K562 (cell line): ENCODE measurements around the gene IL23R. TPM values are rescaled to one million over a fixed set of nuclear protein-coding genes. Genes with fewer than 3 reads are reported as not detected.

Experiments used
- ATAC-seq: fragments of 200-7000 bp; cut with Tn5 transposase; 3 replicates; pipeline ENCODE4 v1.9.1; 2020; ENCODE audit warnings: moderate library complexity
- BruUV-seq: library from RNA; stranded (reverse); fragments of 400-500 nt; replicated peaks from 2 replicates; lab custom pipeline; 2021; lab: Mats Ljungman, UMichigan
- CTCF ChIA-PET: fragments of 300-600 bp; formaldehyde crosslinking; extraction: SDS; loops from one replicate; lab custom pipeline; 2021; ENCODE audit warnings: low intra/inter-chr PET ratio; lab: Yijun Ruan, JAX
- POLR2A ChIA-PET: fragments of 300-600, 350-650 bp; sonication (Branson Sonifier 250); formaldehyde crosslinking; extraction: SDS; loops from one replicate; lab custom pipeline; 2021; ENCODE audit warnings: antibody characterized with exemption, inconsistent platforms; lab: Yijun Ruan, JAX
- DNase-seq, 4 experiments: peaks; one replicate each; pipeline versions ENCODE4 v3.0.0 to v3.0.0-alpha.2; 2011 to 2018; ENCODE audit warnings: low spot score in 3 of 4, mixed read lengths in 3 of 4; ENCODE audit errors: extremely low read depth in 1 of 4
- FAIRE-seq: peaks from 2 replicates; lab custom pipeline; 2011; peaks lifted over from hg19 to GRCh38; lab: Jason Lieb, UNC
- H2AFZ ChIP-seq: 2 replicates; pipeline ENCODE4 v1.6.0; 2011; ENCODE audit warnings: low read depth, low read length, control low read depth, inconsistent platforms
- H3K27ac ChIP-seq: fragments of 200-600 bp; 3 replicates; pipeline ENCODE4 v1.8.0; 2011; ENCODE audit warnings: low read depth, mild to moderate bottlenecking, control low read depth, inconsistent platforms, low read length, moderate library complexity, mixed read lengths; ENCODE audit errors: extremely low read depth
- H3K27me3 ChIP-seq, 2 experiments: fragments of 300-600 bp in 1 of 2; 2 replicates in 1 of 2; 3 replicates in 1 of 2; pipeline versions ENCODE4 v1.6.0 to v1.8.0; 2011; ENCODE audit warnings: inconsistent platforms in 2 of 2, low read length in 2 of 2, mild to moderate bottlenecking in 1 of 2, mixed read lengths in 1 of 2, moderate library complexity in 1 of 2; ENCODE audit not compliant: control insufficient read depth in 2 of 2, insufficient read depth in 2 of 2
- H3K36me3 ChIP-seq: fragments of 300-600 bp; 3 replicates; pipeline ENCODE4 v1.8.0; 2011; ENCODE audit warnings: mild to moderate bottlenecking, low read length, inconsistent platforms; ENCODE audit not compliant: control insufficient read depth, insufficient read depth
- H3K4me1 ChIP-seq, 2 experiments: fragments of 200-600 bp in 1 of 2; replicated peaks in 1 of 2; 2 replicates in 1 of 2; 3 replicates in 1 of 2; pipeline versions ENCODE4 v1.5.1 to v1.8.0; 2011; ENCODE audit warnings: inconsistent platforms in 2 of 2, low read length in 2 of 2, mild to moderate bottlenecking in 1 of 2, mixed read lengths in 1 of 2, moderate library complexity in 1 of 2; ENCODE audit not compliant: control insufficient read depth in 2 of 2, insufficient read depth in 2 of 2
- H3K4me2 ChIP-seq: 2 replicates; pipeline ENCODE4 v1.6.1; 2011; ENCODE audit warnings: low read length, control low read depth, inconsistent platforms, mixed read lengths; ENCODE audit not compliant: insufficient read depth
- H3K4me3 ChIP-seq: fragments of 200-600 bp; sonication (generic), shearing (Covaris generic); 2 replicates; pipeline ENCODE4 v1.5.1; 2016; ENCODE audit warnings: control low read depth, inconsistent platforms
- H3K79me2 ChIP-seq: fragments of 200-600 bp; 3 replicates; pipeline ENCODE4 v1.8.0; 2011; ENCODE audit warnings: low read length, inconsistent platforms; ENCODE audit not compliant: control insufficient read depth, insufficient read depth
- H3K9ac ChIP-seq, 2 experiments: 2 replicates each; pipeline versions ENCODE4 v1.6.0 to v1.6.1; 2011; ENCODE audit warnings: low read depth in 2 of 2, low read length in 2 of 2, control low read depth in 1 of 2, inconsistent platforms in 1 of 2, mild to moderate bottlenecking in 1 of 2, mixed read lengths in 1 of 2; ENCODE audit not compliant: insufficient read depth in 1 of 2
- H3K9me1 ChIP-seq: one replicate; pipeline ENCODE4 v1.6.0; 2011; ENCODE audit warnings: inconsistent platforms, mild to moderate bottlenecking, low read length, moderate library complexity; ENCODE audit not compliant: control insufficient read depth, insufficient read depth
- H3K9me3 ChIP-seq: replicated peaks from 2 replicates; pipeline ENCODE4 v1.5.1; 2011; ENCODE audit warnings: low read depth, low read length, inconsistent platforms; ENCODE audit not compliant: control insufficient read depth, insufficient read depth
- H4K20me1 ChIP-seq: replicated peaks from 2 replicates; pipeline ENCODE4 v1.6.1; 2011; ENCODE audit warnings: low read length, inconsistent platforms, mixed read lengths; ENCODE audit not compliant: control insufficient read depth, insufficient read depth
- BRD4 ChIP-seq: fragments of 200-600 bp; sonication (generic); IDR thresholded peaks from 2 replicates; pipeline ENCODE4 v1.6.1; 2017; ENCODE audit warnings: inconsistent platforms
- CLOCK ChIP-seq: fragments of 250-450 bp; sonication (Bioruptor Pico); IDR thresholded peaks from 2 replicates; pipeline ENCODE4 v1.4.0; 2020; ENCODE audit warnings: mild to moderate bottlenecking, moderate library complexity, borderline replicate concordance
- CTCF ChIP-seq, 3 experiments: IDR thresholded peaks in 2 of 3; conservative IDR thresholded peaks in 1 of 3; 2 replicates each; pipeline ENCODE4 v1.5.1; 2011 to 2012; ENCODE audit warnings: low read length in 3 of 3, mild to moderate bottlenecking in 3 of 3, control low read depth in 2 of 3, improper control_type of control experiment in 1 of 3, inconsistent platforms in 1 of 3, low read depth in 1 of 3, mixed read lengths in 1 of 3, moderate library complexity in 1 of 3; ENCODE audit not compliant: insufficient read depth in 2 of 3
- RAD21 ChIP-seq, 2 experiments: fragments of 250-450 bp in 1 of 2; fragments of 450-650 bp in 1 of 2; sonication (Bioruptor Pico) in 1 of 2; formaldehyde crosslinking in 1 of 2; IDR thresholded peaks in 1 of 2; conservative IDR thresholded peaks in 1 of 2; 2 replicates each; pipeline versions ENCODE4 v1.4.0 to v1.8.0; 2020 to 2022; ENCODE audit warnings: mild to moderate bottlenecking in 2 of 2, moderate library complexity in 1 of 2
- TCF7L2 ChIP-seq: fragments of 150-350 bp; IDR thresholded peaks from 2 replicates; pipeline ENCODE4 v1.6.1; 2016; ENCODE audit warnings: low read depth, mild to moderate bottlenecking, low read length, moderate library complexity
- TEAD1 ChIP-seq, 2 experiments: fragments of 450-650 bp in 1 of 2; sonication (generic) in 1 of 2; formaldehyde crosslinking; IDR thresholded peaks; 2 replicates each; pipeline versions ENCODE4 v1.4.0 to v1.8.0; 2020 to 2022; ENCODE audit warnings: mild to moderate bottlenecking in 2 of 2, missing genetic modification reagents in 1 of 2
- ZNF280B ChIP-seq: fragments of 250-450 bp; sonication (Bioruptor Pico); IDR thresholded peaks from 2 replicates; pipeline ENCODE4 v1.5.1; 2021; ENCODE audit warnings: mild to moderate bottlenecking
- ZNF431 ChIP-seq: sonication (generic); formaldehyde crosslinking; IDR thresholded peaks from 2 replicates; pipeline ENCODE4 v1.8.0; 2022; ENCODE audit warnings: mild to moderate bottlenecking, missing genetic modification reagents
- WGBS: fragments of 100-300 bp; shearing (Covaris generic); methylation state at CpG from one replicate; pipeline ENCODE4 v1.1.6; 2016; ENCODE audit warnings: low coverage, mixed read lengths; ENCODE audit not compliant: insufficient coverage; ENCODE audit errors: missing lambda C conversion rate; 5-methylcytosine and 5-hydroxymethylcytosine counted together
- in situ Hi-C: fragments of 300-500 bp; cut with MboI; formaldehyde crosslinking; loops from 4 replicates; pipeline ENCODE4 v1.15.0; 2018; ENCODE audit warnings: inconsistent platforms, mixed read lengths
- intact Hi-C: fragments of 100-400 bp; cut with micrococcal nuclease; formaldehyde crosslinking; loops from 2 replicates; pipeline ENCODE4 v1.14.2; 2022
- polyA plus RNA-seq, 8 experiments: library from polyadenylated mRNA; depleted of rRNA in 4 of 8; stranded (reverse) in 5 of 8; unstranded in 3 of 8; fragments of >200 nt; fragmentation: Nextera tagmentation in 2 of 8; fragmentation: Illumina TruSeq in 1 of 8; extraction: Ambion mirVana in 2 of 8; extraction: Trizol in 1 of 8; gene quantifications; 2 replicates each; pipeline versions ENCODE4 v1.2.1 to v1.2.3, GENCODE V29; 2011 to 2014; ENCODE audit warnings: inconsistent platforms in 1 of 8, missing spikeins in 1 of 8
- total RNA-seq, 7 experiments: library from RNA; depleted of rRNA in 6 of 7; stranded (reverse); fragments of >200 nt in 6 of 7; fragmentation: Illumina TruSeq in 2 of 7; extraction: Trizol in 2 of 7; gene quantifications; 2 replicates each; pipeline versions ENCODE4 v1.2.1 to v1.2.3, GENCODE V29; 2011 to 2021; ENCODE audit warnings: low replicate concordance in 1 of 7

The IL23R gene
- total and polyA plus RNA-seq, 9 of the 15 experiments (the other 6 are each of a cell fraction or from before 2014, with no cell fraction given): 4.4 to 52.7 (median 22.8) TPM

DNA sequence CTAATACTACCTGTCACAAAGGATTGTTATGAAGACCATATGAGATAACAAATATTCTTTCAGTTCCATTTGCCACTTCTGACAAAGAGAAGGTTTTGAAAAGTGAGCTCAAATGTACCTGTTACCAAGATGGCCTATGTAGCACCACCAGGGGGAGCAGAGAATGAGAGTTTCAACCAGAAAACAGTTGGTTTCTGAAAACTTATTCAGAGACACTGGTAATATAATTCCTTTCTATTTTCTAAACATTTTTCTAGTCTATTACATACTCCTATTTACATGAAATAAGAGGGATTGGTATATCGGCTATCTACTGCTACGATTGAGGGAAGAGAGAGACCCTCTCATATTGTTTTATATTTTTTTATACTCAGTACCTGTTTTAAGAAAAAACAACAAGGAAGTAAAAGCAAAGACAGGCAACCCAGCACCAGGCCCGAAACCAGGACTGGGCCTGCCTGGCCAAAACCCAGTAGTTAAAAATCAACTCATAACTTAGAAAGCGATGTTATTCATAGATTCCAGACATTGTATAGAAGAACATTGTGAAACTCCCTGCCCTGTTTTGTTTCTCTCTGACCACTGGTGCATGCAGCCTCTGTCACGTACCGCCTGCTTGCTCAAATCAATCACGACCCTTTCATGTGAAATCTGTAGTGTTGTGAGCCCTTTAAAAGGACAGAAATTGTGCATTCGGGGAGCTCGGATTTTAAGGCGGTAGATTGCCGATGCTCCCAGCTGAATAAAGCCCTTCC lies 48.3 kb downstream of the IL23R start:
- Histone ChIP-seq H3K36me3 (peaks cover 60% of the 10 kb centered on the region), H3K9ac (no peak overlapping the region), H3K4me1 (peaks cover 4 to 13% of the 10 kb centered on the region in 2 experiments; a peak in 1 of 5 replicates), H3K79me2 (peaks cover 84% of the 10 kb centered on the region), H3K9me1 (no peaks in the 10 kb centered on the region), H3K4me2 (no peak overlapping the region), H2AFZ (no peak overlapping the region), H4K20me1 (peaks cover 16% of the 10 kb centered on the region), H3K27ac (no peak overlapping the region), H3K4me3 (no peak overlapping the region), H3K9me3 (no peaks in the 10 kb centered on the region), H3K27me3 (no peaks in the 10 kb centered on the region)
- TF ChIP-seq BRD4 (no peak), RAD21 (CRISPR knock-in tag; conservative IDR thresholded peaks at IDR 0.05 in 1 of 2, IDR thresholded peaks at IDR 0.05 in 1 of 2) (peak in 1 of 2 experiments; percentile 37; a peak in 2 of 4 replicates), CTCF (IDR thresholded peaks at IDR 0.05 in 2 of 3, conservative IDR thresholded peaks at IDR 0.05 in 1 of 3; ENCODE audit: insufficient read depth in 2 of 3, low read depth in 1 of 3, low read length in 3 of 3) (peak; percentile 47 to 57 (median 51); a peak in 5 of 6 replicates), CLOCK (CRISPR knock-in tag) (no peak), ZNF280B (CRISPR knock-in tag) (no peak), TCF7L2 (no peak), TEAD1 (CRISPR knock-in tag; IDR thresholded peaks at IDR 0.05) (no peak), ZNF431 (CRISPR knock-in tag) (no peak)
- DNase-seq (peak in 1 of 4 experiments; percentile 48), FAIRE-seq (no peak), ATAC-seq (peak; percentile 49)
- intact Hi-C loops: loop anchor here (5.0 kb wide), 3 partner anchors 42 to 447 kb away; no protein-coding TSS in a partner anchor
- ChIA-PET POLR2A (interaction anchor here (0.6 to 1.6 kb wide), 3 partner anchors 10 to 292 kb away, joined by 3 read pairs; no protein-coding TSS in a partner anchor), CTCF (interaction anchor here (0.6 to 1.2 kb wide), 2 partner anchors 52 to 286 kb away, joined by 3 read pairs; no protein-coding TSS in a partner anchor)
- WGBS: 71% methylated on average over 11 of the region's 11 CpGs
- BruUV-seq: no TSS peak
- in situ Hi-C loops: no loop called here
